ENCODE results near the gene TRPV5. TPM values are rescaled to one million over a fixed set of nuclear protein-coding genes. Genes with fewer than 3 reads are reported as not detected.

Gene TRPV5
- total RNA-seq, 6 experiments from 2014 or later = not detected

GRCh38 chr7:142956951-142957623 lies 23.5 kb upstream of the TRPV5 start:
- intact Hi-C loops (cut with DNase I) = no loop called here
- Histone ChIP-seq H3K36me3 (no peaks in the 10 kb centered on the region), H3K27ac (no peak overlapping the region), H3K4me1 (no peaks in the 10 kb centered on the region), H3K27me3 (no peaks in the 10 kb centered on the region), H3K9me3 (no peaks in the 10 kb centered on the region), H3K4me3 (no peak overlapping the region)
- no peak for TF ChIP-seq CTCF (IDR thresholded peaks at IDR 0.05)
- TF ChIP-seq POLR2A (IDR thresholded peaks at IDR 0.05) = no peak
- WGBS (ENCODE audit: insufficient coverage, low coverage, low lambda C conversion rate, missing lambda C conversion rate) = 48% methylated on average over 3 of the region's 3 CpGs
- ATAC-seq = peak in 1 of 4 donors; percentile 28
- DNase-seq = no peak

- H3K4me1 ChIP-seq = no peaks in the 10 kb centered on the region
- no peak for ATAC-seq
- no peak for DNase-seq
- no peaks in the 10 kb centered on the region for H3K9me3 ChIP-seq
- no peak overlapping the region for H3K27ac ChIP-seq
- no peak overlapping the region for H3K4me3 ChIP-seq
- TF ChIP-seq CTCF (IDR thresholded peaks at IDR 0.05) = no peak
- TF ChIP-seq POLR2A (IDR thresholded peaks at IDR 0.05) = no peak
- no peaks in the 10 kb centered on the region for H3K36me3 ChIP-seq
- intact Hi-C loops (cut with DNase I) = no loop called here
- H3K27me3 ChIP-seq = no peaks in the 10 kb centered on the region
Observed at GRCh38 chr7:142954680-142955268, 21.2 kb upstream of the TRPV5 start.

- no peaks in the 10 kb centered on the region for H3K27me3 ChIP-seq
- DNase-seq = no peak
- no peaks in the 10 kb centered on the region for H3K36me3 ChIP-seq
- TF ChIP-seq CTCF (IDR thresholded peaks at IDR 0.05) (no peak), POLR2A (IDR thresholded peaks at IDR 0.05) (no peak)
- H3K27ac ChIP-seq = no peak overlapping the region
- intact Hi-C loops (cut with DNase I) = no loop called here
- ATAC-seq = no peak
- H3K4me1 ChIP-seq = no peaks in the 10 kb centered on the region
- no peaks in the 10 kb centered on the region for H3K9me3 ChIP-seq
- no peak overlapping the region for H3K4me3 ChIP-seq
Observed at GRCh38 chr7:142950235-142950634, 16.7 kb upstream of the TRPV5 start.

- no peaks in the 10 kb centered on the region for H3K36me3 ChIP-seq
- H3K27me3 ChIP-seq = no peaks in the 10 kb centered on the region
- H3K27ac ChIP-seq = no peak overlapping the region
- TF ChIP-seq CTCF (IDR thresholded peaks at IDR 0.05) (no peak), POLR2A (IDR thresholded peaks at IDR 0.05) (no peak)
- ATAC-seq = no peak
- H3K9me3 ChIP-seq = no peaks in the 10 kb centered on the region
- intact Hi-C loops (cut with DNase I) = no loop called here
- WGBS (ENCODE audit: insufficient coverage, low coverage, low lambda C conversion rate, missing lambda C conversion rate) = 29% methylated on average over 1 of the region's 4 CpGs
- no peak for DNase-seq
- H3K4me1 ChIP-seq = no peaks in the 10 kb centered on the region
- H3K4me3 ChIP-seq = no peak overlapping the region
Observed at GRCh38 chr7:142948603-142949002, 15.1 kb upstream of the TRPV5 start.
